HG02884 (cell line): ENCODE measurements around the gene BCAS3.
A peak's percentile ranks its signal among the peaks of the same experiment; 100 is the strongest.

Source experiments
- ATAC-seq: cut with Tn5 transposase; IDR thresholded peaks from one replicate; pipeline ENCODE4 v1.9.1; 2021; ENCODE audit warnings: mild to moderate bottlenecking, moderate library complexity; ENCODE audit not compliant: unreplicated experiment

Gene BCAS3

DNA sequence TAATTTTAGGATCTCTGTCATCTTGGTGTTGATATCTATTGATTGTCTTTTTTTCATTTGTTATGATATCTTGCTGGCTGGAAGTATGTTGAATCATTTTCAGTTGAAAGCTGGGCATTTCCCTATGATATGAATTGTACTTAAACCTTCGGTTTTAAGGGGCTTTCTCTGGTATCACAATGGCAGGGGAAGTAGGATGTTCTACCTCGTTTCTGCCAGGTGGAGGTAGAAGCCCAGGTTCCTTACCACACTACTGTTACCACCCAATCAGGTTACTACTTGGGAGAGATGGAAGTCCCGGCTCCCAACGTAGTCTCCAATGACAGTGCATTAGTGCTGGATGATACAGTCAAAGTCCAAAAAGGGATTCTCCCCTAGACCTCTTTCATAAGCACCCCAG, 440.3 kb downstream of the BCAS3 start:
- ATAC-seq: no peak

DNA sequence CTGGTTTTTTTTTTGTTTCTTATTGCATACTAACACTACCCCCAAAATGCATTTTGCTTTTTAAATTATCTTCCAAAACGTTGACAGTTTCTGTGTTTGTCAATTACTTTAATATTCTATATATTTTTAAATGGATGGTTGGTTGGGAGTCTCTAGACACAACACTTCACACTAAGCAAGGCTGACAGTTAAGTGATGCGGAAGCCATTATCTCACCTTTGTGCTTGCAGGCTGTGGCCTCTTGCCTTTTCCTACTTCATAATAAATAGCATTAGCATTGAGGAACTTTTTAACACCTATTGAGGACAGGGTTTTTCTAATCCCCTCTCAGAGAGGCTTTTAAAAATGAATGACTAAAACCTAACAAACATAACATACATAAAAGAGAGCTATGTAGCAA, 441.2 kb downstream of the BCAS3 start:
- ATAC-seq: no peak

DNA sequence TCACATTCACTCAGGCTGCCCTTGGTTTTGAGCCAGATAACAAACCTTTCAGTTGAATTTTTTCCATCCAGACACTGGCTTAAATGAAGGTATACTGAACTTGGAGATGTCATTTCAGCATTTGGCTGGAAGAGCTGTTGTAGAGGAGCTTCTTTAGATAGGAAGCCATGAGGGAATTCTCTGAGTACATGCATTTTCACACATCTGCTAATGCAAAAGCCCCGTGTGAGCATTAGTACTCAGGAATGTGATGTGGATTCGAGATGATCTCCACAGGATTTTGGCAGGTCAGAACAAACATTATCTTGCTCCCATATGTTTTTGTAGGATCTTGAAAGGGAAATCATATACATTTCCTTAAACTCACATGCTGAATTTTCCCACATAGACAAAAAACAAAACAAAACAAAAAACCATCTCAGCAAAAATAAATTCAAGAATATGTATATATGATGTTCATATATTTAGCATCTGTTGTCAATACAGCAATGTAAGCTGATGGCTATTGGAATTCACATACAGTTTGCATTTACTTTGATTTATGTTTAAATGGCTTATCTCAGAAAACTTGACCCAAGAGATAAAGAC, 444.8 kb downstream of the BCAS3 start:
- no peak for ATAC-seq

DNA sequence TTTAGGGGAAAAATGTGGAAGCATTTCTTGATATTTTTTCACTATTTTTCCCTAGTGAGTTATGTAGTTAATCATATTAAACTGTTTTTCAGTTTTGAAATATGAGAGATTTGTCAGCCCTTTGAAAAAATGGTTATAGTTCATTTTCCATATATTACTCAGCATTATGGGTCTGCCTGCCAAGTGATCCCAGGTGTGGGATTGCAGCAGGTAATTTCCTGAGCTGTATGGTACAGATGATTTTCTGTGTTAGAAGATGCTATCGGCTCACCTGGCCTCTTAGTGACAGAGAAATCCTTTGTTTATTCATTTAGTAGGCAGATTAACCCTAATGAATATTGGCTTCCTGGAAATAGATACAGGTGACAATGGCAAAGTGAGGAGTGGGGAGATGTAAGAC, 446.9 kb downstream of the BCAS3 start:
- no peak for ATAC-seq

DNA sequence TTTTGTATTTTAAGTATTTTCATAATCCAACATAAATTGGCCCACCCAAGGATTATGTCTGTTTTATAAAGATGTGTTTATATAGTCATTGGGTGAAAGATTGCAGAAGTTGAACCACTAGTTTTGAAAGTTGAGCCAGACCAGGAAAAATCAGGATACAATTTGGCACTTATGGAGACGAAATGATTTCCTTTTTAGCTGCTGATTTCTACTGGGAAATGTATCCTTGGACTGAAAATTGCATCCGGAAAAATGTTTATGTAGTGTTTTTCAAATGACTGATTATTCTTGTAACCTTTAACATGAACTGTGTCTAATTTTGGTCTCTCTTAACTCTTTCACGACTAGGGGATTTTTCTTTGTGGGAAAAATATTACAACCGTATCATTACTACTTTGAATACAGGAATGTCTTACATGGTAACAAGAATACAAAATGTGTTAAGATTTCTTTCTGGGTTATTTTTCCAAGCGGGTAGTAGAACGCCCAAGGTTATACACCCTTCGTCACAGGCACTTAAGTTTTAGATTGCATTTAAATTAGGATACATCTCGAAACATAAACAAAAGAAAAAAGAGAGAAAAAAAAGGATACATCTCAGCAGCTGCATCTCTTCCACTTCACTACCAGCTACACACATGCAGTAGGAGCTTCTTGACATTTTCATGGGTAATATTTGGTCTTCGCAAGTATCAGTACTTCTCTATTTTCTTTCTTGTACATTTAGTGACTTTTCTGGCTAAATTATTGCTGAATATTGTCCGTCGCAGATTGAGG, 449.0 kb downstream of the BCAS3 start:
- ATAC-seq: no peak

DNA sequence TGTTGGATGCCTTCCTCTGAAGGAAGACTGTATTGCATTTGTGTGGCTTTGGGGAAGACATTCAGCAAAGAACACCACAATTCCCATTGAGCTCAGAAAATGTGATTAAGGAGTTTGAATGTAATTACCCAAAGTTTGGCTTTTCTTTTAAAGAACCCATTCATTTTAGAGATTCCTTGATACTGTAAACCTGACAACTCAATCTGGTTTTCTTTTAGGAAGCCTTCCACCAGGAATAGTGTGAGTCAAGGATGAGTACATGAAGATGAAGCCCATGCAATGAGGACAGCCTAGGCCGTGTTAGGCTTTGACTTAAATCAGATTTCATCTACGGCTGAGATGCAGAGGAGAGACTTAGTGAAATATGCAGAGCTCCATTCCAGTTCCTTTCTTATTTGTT, 450.3 kb downstream of the BCAS3 start:
- no peak for ATAC-seq

DNA sequence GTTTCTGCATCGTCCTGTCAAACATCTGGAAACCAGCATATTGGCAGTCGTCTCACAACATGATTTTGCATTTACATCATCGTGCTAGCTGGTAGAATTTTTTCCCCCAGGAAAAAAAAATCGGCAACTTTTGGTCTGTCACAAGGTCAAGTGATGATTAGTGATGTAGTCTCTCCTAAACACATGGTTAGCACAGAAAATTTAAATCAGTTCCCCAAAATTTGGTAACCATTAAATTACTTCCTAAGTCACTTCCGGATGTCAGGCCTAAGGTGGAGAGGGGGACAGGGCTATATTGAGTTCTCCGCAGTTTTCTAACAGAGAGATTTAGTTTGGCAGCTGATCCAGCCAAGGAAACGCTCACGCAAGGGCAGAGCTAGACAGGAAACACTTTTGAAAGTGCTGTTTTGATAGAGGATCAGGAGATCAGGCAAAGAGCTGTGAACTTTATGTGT, 451.0 kb downstream of the BCAS3 start:
- ATAC-seq: no peak

DNA sequence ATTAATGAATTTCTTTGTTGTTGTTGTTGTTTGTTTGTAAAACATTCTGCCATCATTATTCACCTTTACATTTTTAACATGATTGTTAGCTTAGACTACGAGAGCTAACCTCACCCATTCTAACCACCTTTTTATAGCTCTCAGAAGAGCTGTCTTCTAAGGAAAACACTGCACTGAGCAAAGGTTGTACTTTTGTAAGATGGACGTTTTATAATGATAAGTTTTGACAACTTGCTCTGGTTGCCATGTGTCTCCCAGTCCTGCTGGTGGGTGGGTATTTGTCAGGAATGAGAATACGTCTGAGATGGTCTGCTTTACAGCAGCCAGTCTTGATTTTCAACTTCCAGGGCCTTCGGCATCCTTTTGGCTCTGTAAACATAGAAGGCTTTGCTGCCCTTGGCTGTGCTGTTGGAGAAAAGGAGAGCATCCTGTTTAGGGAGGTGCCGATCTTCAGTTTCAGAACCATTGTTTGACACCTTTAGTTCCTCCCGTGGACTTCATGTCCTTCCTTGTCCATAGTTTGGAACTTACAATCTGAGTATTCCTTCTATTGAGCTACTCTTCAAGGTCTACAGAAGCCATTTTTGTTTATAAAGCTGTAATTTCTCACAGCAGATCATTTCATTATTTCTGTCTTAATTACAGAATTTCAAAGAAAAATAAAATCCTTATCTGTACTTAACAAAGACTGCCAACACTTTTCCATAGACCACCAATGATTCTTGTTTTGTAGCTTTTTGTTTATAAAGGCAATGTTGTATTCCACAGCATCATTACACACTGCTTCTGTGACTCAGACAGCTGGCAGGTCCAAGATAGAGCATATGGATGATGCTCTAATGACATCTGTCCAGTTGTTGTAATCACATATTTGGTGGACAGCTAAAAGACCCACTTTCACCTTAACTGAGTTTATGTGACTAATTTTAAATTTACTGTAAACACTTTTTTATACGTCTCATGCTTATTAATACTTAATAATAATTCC, 451.9 kb downstream of the BCAS3 start:
- no peak for ATAC-seq

DNA sequence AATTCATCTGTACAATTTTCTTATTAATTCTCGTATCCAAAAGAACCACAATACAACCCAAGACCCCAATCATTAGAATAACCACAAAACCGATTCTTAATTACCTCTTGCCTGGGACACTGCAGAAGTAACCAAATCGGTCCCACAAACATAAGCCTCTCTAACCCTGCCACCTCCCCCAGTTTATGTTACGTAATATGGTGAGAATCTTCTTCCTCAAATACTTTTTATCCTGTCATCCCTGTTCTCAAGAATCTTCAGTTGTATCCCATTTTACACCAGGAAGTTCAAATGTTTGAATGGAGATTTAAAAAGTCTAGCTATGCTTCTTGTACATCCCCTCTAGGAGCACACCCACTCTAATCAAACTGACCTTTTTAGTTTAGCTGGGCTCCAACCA, 452.7 kb downstream of the BCAS3 start:
- ATAC-seq: no peak

DNA sequence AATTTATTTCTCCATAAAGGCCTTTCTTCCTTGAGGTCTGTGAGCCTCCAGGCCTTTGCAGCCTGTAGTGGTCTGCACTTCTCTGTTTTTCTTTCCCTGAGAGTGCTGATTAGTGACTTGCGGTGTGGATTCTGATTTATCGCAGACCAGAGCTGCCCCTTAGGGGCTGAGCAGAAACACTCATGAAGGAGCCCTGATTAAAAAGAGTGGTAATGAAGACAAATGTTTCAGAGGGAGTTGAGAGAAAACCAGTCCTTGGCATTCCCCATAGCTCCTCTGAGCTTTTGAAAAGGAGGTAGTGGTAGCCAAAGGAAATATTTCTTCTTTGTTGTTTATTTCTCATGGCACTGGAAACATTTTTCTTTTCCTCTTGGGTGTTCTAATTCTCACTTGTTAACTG, 453.9 kb downstream of the BCAS3 start:
- no peak for ATAC-seq

DNA sequence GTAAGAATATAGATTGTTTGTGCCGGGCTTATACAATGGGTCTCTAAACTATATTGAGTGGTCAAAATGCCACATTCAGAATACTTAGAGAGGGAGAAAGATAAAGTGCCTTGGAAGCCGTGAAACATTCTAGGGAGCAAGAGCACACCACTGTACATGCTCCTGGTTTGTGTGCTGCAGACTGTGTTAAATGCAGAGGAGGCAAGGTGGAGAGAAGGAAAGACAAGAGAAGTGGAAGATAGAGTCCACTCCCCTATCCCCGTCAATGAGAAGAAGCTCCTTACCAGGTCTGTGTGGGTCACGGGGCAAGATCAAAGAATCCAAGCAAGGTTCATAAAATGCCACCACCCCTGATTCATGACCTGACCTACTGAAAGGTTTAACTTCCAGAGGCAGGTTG, 454.9 kb downstream of the BCAS3 start:
- no peak for ATAC-seq

DNA sequence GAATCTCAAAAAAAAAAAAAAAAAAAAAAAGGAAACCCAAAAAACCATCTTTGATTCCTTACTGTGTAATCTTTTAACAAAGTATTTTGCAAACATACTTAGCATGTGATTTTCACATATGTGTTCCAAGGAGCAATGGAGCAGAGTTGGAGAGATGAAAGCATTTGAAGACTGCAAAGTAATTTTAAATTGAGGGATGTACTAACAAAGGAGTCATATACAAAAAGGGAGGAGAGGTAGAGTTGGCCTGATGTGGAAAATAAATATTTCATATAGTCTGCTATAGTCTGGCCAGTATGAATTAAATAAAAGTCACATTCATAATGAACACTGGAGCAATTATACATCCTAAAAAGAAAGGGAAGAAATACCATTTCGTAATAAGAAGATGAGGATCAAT, 456.2 kb downstream of the BCAS3 start:
- no peak for ATAC-seq

DNA sequence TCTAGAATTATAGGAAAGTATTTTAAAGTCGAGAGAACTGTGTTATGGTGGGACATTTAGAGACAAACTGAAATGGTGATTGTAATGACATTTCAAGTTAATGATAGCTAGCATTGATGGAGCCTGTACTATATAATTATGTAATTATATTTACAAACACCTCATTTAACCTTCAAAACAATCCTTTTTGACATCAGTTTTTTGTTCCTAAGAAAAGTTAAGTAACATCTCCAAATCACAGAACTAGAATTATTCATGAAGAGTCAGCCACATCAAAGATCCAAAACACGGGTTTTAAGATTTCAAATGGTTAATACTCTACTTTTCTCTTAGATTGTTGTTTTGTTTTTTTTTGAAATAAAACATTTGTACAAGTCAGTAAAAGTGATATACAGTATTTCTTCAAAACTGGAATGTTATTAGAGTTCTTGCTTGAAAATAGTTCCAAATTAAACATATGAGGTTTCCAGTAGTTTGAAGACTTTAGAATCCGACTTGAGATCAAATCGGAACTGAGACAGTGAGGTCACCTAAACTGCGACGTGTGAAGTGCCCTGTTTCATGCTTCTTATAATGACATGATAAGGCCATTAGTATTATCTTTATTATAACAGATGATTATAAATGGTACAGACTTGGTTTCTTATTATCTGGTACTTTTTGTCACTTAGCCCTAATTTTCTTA, 457.0 kb downstream of the BCAS3 start:
- ATAC-seq: no peak

DNA sequence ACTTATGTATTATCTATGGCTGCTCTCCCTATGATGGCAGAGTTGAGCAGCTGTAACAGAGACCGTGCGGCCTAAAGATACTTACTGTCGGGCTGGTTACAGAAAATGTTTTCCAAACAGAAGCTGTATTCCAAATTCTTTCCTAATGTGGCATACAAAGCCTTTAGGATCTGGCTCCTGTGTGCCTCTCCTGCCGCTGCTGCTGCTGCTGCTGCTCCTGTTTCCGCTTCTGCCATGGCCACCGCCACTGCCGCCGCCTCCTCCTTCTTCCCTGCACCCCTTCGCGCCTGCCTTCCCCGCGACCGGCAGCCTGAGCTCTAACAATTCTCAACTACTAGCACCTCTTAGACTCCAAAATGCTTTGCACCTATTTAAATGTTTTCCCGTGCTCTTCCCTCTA, 458.1 kb downstream of the BCAS3 start:
- ATAC-seq: no peak

DNA sequence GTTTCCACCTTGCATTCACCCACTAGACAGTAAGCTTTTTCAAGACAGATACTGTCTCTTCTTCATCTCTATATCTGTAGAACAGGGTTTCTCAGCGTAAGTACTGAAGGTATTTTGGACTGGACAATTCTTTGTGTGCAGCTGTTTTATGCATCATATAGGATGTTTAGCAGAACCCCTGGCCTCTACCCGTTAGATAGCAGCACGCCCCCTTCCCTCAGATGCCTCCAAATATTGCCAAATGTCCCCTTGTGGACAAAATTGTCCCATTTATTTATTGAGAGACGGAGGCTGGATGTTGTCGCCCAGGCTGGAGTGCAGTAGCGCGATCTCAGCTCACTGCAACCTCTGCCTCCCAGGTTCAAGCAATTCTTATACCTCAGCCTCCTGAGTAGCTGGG, 458.6 kb downstream of the BCAS3 start:
- ATAC-seq: no peak

DNA sequence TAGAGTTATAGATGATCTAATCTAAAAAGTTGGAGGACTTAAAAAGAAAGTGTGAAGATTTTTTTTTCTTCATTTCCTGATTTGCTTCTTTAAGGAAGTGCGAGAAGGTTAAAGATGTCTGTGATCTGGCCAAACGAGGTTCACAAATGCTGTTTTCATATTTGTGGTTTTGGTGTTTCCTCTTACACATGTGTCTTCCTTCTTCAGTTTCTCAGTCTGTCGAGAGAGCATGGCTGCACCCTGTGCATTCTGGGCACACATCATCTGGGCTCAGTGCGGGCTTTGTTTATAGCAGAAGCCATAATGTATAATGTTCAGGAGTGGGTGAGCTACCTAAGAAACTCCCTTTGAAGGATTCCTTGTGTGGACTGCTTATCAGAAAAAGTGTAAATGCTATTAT, 461.6 kb downstream of the BCAS3 start:
- peak; percentile 91 for ATAC-seq

DNA sequence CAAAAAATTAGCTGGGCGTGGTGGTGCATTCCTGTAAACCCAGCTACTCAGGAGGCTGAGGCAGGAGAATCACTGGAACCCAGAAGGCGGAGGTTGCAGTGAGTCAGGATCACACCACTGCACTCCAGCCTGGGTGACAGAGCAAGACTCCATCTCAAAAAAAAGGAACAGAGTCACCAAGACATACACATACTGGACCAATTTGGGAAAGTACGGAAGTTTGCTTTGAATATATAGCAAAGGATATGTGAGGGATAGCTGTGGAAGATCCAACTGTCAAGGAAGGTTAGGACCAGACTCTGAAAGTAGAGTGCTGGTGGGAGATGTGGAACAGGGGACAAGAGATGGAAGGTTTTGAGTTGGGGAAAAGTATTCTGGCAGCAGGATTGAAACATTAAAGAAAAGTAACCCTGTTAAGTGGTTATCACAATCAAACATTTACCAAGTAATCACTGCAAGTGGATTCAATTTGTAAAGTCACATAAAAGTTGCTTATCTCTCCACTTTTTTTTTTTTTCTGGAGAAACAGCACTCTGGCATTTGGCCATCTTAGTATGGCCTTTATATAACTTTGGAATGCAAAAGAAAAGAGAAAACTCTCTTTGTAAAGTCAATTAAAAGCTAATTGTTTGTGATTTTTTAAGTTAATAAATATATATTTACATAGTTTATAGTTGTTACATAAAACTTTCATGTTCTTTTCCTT, 462.6 kb downstream of the BCAS3 start:
- ATAC-seq: no peak

DNA sequence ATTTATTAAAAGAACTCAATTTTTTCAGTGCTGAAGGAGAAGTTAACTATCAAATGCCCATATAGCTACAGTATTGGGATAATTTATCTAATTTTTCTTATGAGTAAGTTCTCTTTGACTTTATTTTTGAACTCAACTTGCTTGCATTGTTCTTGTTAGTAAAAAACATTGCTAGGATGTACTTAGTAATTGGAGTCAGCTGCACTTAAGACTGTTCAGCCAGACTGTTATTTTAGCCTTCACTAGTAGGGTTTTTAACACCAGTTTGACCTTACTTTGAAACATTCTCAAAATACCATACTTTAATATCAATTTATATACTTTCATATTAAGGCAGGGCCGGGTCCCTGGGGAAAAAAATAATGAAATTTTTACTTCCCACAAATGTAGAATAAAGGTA, 465.4 kb downstream of the BCAS3 start:
- ATAC-seq: no peak

DNA sequence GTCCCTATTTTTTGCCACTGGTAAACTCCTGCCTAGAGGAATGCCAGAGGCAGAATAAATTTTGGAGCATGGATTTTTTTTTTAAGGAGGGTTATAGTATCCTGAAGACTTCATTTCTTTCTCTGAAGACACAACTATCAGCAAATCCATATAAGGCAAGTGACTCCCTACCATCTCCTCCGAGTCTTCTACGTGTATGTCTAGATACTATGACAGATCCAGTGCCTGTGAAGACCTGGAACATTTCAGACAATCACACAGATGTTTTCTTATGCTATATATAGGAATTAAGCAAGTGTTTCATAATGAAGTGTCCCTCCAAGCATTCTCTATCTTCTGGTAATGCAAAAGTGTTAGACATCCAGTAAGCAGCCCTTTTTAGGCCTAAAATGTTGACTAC, 466.5 kb downstream of the BCAS3 start:
- no peak for ATAC-seq
